Retinal pigment epithelial cell (primary cell): ENCODE measurements around the gene AFF2.

Source experiments
- DNase-seq: peaks from one replicate; pipeline ENCODE4 v3.0.0-alpha.2; 2010; ENCODE audit warnings: low read depth
- H3K4me3 ChIP-seq: 2 replicates; pipeline ENCODE4 v1.5.1; 2011; ENCODE audit warnings: mild to moderate bottlenecking, low read length, control low read depth, moderate library complexity
- TF ChIP-seq, protein P1 (sequence below): conservative IDR thresholded peaks from 2 replicates; pipeline ENCODE4 v1.5.1; 2011; ENCODE audit warnings: low read depth, low read length, control low read depth, inconsistent platforms

AFF2 gene

DNA sequence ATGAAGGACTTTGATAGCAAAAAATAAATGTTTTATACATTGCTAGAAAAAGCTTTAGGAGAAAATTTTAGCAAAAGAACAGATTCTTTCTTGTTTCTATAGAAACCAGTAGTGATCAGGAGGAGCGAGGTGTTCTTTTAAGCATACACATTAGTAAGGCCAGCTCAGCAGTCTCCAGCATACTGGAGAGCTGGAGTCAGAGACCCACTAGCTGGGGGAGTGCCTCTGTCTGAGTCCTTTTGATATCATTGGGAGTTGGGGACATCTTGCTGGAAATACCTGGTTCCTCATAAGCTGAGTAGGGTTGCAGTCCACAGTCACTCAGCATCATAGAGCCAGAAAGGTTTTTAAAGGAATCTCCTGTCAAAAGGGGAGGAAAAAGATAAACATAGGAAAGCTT lies 67.4 kb downstream of the AFF2 start:
- H3K4me3 ChIP-seq, result no peak overlapping the region
- TF ChIP-seq, protein P1, sequence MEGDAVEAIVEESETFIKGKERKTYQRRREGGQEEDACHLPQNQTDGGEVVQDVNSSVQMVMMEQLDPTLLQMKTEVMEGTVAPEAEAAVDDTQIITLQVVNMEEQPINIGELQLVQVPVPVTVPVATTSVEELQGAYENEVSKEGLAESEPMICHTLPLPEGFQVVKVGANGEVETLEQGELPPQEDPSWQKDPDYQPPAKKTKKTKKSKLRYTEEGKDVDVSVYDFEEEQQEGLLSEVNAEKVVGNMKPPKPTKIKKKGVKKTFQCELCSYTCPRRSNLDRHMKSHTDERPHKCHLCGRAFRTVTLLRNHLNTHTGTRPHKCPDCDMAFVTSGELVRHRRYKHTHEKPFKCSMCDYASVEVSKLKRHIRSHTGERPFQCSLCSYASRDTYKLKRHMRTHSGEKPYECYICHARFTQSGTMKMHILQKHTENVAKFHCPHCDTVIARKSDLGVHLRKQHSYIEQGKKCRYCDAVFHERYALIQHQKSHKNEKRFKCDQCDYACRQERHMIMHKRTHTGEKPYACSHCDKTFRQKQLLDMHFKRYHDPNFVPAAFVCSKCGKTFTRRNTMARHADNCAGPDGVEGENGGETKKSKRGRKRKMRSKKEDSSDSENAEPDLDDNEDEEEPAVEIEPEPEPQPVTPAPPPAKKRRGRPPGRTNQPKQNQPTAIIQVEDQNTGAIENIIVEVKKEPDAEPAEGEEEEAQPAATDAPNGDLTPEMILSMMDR, result no peak
- no peak for DNase-seq

DNA sequence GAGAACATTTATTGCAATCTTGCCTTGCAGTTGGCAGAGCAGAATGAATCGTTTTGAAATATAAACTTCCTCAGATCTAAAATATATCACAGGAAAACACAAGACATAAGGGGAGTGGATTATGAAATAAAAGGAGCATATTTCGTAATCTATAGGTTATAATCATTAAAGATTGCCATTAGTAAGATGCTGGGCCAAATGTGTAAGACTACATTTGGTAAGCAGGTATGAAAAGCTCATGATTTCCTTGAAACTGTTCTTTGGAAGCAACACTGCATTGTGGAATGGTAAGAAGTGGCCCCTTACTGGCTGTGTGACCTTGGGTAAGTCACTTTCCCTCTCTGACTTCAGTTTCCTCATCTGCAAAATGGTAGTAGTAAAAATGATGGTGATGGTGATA lies 68.3 kb downstream of the AFF2 start:
- no peak for DNase-seq
- TF ChIP-seq, protein P1, result no peak
- no peak overlapping the region for H3K4me3 ChIP-seq

DNA sequence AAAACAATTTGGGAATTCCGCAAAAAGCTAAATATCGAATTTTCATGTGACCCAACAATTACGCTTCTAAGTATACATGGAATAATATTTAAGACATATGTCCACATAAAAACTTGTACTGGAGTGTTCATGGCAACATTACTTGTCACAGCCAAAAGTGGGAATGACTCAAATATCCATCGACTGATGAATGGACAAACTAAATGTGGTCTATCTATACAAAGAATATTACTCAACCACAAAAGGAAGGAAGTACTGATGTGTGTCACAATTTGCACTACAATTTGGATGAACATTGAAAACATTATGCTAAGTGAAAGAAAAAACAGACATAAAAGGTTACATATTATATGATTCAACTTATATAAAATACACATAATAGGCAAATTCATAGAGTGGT lies 71.9 kb downstream of the AFF2 start:
- DNase-seq, result no peak
- H3K4me3 ChIP-seq, result no peak overlapping the region
- TF ChIP-seq, protein P1, result no peak

DNA sequence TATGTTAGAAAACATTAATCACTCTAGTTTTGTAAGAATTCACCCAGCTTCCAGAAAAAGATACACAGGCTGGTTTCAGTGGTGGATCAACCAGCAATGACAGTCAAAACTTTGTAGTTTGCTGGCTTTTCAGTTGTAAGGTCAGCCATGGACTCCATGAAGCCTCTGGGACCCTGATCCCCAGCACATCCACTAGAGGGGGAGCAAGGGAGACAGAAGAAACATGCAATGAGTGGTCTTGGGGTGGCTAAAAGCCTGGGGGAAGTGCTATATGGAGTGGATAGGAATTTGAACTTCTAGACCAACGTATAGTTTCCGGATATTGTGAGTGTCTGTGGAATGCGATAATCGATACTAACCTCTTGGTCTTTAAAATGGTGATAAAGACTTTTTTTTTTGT lies 72.7 kb downstream of the AFF2 start:
- no peak overlapping the region for H3K4me3 ChIP-seq
- no peak for DNase-seq
- TF ChIP-seq, protein P1, result no peak

DNA sequence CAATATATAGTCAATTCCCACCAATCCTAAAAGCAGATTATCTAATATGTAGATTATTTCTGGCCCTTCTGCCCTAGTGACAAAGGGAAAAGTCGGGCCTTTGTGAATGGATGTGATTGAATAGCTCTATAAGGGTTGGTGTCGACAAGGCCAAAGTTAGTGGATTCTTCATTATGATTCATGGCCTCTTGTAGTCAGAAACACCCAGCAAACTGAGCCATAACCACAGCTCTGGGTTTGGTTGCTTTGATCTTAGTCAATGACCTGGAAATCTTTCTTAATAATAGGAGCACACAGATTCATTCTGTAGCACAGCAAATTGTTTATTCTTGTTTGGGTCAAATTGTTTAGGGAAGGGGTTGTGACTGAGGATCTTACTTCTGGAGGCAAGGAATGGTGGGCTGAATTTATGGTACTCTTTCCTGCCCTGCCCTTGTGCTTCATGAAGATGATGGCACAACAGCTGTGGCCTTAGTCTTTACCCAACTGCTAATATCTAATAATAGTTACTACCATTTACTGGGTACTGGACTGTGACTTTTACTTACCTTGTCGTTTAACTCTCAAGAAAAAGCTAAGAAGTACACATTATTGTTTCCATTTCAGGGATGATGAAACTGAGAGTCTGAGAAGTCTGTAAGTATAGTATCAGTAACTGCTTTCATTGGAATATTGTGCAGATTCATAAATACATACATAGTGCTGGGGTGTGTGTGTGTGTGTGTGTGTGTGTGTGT lies 74.0 kb downstream of the AFF2 start:
- no peak for DNase-seq
- TF ChIP-seq, protein P1, result no peak
- no peak overlapping the region for H3K4me3 ChIP-seq

DNA sequence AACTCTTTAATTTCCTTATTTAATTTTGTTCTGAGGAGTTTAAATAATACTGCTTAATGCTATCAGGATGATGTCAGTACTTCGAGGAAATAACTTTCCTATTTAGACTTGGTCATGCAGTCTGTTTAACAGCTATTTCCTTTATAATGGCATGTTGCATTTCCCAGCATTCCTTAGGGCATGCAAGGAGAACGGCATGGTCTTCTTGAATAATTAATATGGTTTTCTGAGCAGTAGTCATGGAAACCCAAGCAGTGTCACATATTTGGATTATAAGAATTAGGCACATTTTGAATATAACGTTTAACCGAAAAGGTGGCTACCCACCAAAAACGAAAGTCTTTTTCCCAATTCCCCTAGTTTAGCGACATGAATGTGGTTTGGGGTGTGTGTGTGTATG lies 76.0 kb downstream of the AFF2 start:
- TF ChIP-seq, protein P1, result no peak
- DNase-seq, result no peak
- no peak overlapping the region for H3K4me3 ChIP-seq

DNA sequence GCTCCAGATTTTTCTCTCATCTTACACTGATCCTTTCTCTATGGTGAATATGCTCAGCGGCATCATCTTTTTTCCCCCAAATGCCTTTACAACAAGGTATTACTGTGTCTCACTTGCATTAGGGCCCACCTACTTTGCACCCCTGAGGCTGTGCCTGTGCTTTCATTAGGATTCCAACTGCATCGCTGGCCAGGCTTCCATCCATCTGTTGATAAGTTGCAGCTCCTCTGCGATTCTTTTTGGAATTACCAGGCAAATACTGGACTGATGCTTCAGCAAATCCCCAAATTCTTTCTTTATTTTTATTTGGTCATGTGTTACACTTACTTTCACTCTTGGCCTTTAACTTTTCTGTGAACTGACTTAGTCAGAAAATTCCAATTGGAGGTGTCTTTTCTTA lies 77.3 kb downstream of the AFF2 start:
- H3K4me3 ChIP-seq, result no peak overlapping the region
- no peak for DNase-seq
- TF ChIP-seq, protein P1, result no peak
